Fibroblast of lung (primary cell): Measurements from ENCODE around the gene PACRG. TPM values are rescaled to one million over a fixed set of nuclear protein-coding genes. Genes with fewer than 3 reads are reported as not detected.

Experiments used
- DNase-seq, 2 donors: peaks; one replicate each; pipeline versions ENCODE4 v3.0.0 to v3.0.0-alpha.2; 2010; ENCODE audit warnings: low read depth in 2 of 2
- H2AFZ ChIP-seq: 2 replicates; pipeline ENCODE4 v1.5.1; 2012; ENCODE audit warnings: low read length, control low read depth, inconsistent platforms
- H3K27ac ChIP-seq: 2 replicates; pipeline ENCODE4 v1.5.1; 2011; ENCODE audit warnings: low read length, control low read depth; ENCODE audit not compliant: insufficient read depth
- H3K27me3 ChIP-seq: 2 replicates; pipeline ENCODE4 v1.5.1; 2011; ENCODE audit warnings: mild to moderate bottlenecking, low read length; ENCODE audit not compliant: control insufficient read depth, insufficient read depth
- H3K36me3 ChIP-seq: 2 replicates; pipeline ENCODE4 v1.5.1; 2011; ENCODE audit warnings: low read length; ENCODE audit not compliant: control insufficient read depth, insufficient read depth
- H3K4me1 ChIP-seq: 2 replicates; pipeline ENCODE4 v1.5.1; 2011; ENCODE audit warnings: low read length; ENCODE audit not compliant: control insufficient read depth, insufficient read depth; ENCODE audit errors: extremely low read depth
- H3K4me2 ChIP-seq: 2 replicates; pipeline ENCODE4 v1.5.1; 2011; ENCODE audit warnings: low read length, control low read depth; ENCODE audit not compliant: insufficient read depth; ENCODE audit errors: extremely low read depth
- H3K4me3 ChIP-seq, 4 experiments: fragments of 200-600 bp in 1 of 4; sonication (generic) in 1 of 4; replicated peaks in 1 of 4; 2 replicates each; pipeline ENCODE4 v1.5.1; 2011 to 2016; ENCODE audit warnings: low read length in 4 of 4, low read depth in 3 of 4, mild to moderate bottlenecking in 3 of 4, control low read depth in 2 of 4, inconsistent platforms in 1 of 4, mixed read lengths in 1 of 4; ENCODE audit not compliant: insufficient read depth in 1 of 4; ENCODE audit errors: control extremely low read depth in 1 of 4
- H3K79me2 ChIP-seq: 2 replicates; pipeline ENCODE4 v1.5.1; 2012; ENCODE audit warnings: mild to moderate bottlenecking, low read length, inconsistent platforms; ENCODE audit not compliant: control insufficient read depth, insufficient read depth
- H3K9ac ChIP-seq: 2 replicates; pipeline ENCODE4 v1.5.1; 2011; ENCODE audit warnings: mild to moderate bottlenecking, low read length, control low read depth; ENCODE audit not compliant: insufficient read depth
- H3K9me3 ChIP-seq: 2 replicates; pipeline ENCODE4 v1.5.1; 2012; ENCODE audit warnings: low read depth, low read length; ENCODE audit not compliant: control insufficient read depth, insufficient read depth
- H4K20me1 ChIP-seq: 2 replicates; pipeline ENCODE4 v1.5.1; 2011; ENCODE audit warnings: low read length; ENCODE audit not compliant: control insufficient read depth, insufficient read depth; ENCODE audit errors: extremely low read depth
- CTCF ChIP-seq, 2 donors: IDR thresholded peaks in 1 of 2; conservative IDR thresholded peaks in 1 of 2; 1 replicate in 1 of 2; 2 replicates in 1 of 2; pipeline ENCODE4 v1.5.1; 2011 to 2012; ENCODE audit warnings: low read length in 2 of 2, control low read depth in 1 of 2, inconsistent platforms in 1 of 2, low read depth in 1 of 2, mild to moderate bottlenecking in 1 of 2
- EZH2 ChIP-seq: IDR thresholded peaks from 2 replicates; pipeline ENCODE4 v1.5.1; 2012; ENCODE audit warnings: low read length, control low read depth, mild to moderate bottlenecking; ENCODE audit errors: missing control alignments
- polyA plus RNA-seq, 2 donors: library from polyadenylated mRNA; depleted of rRNA in 1 of 2; stranded (reverse) in 1 of 2; unstranded in 1 of 2; fragments of >200 nt; gene quantifications; 2 replicates each; pipeline ENCODE4 v1.2.1, GENCODE V29; 2011 to 2012; ENCODE audit warnings: missing spikeins in 1 of 2
- total RNA-seq: library from RNA; depleted of rRNA; stranded (reverse); fragments of >200 nt; gene quantifications from 2 replicates; pipeline ENCODE4 v1.2.1, GENCODE V29; 2014

PACRG gene
- total and polyA plus RNA-seq, 2 donors (not counting 1 experiment from before 2014, with no cell fraction given), result 0.30 to 0.66 TPM

- TF ChIP-seq CTCF (conservative IDR thresholded peaks at IDR 0.05 in 1 of 2, IDR thresholded peaks at IDR 0.05 in 1 of 2; ENCODE audit: low read depth in 1 of 2, low read length in 2 of 2) (no peak), EZH2 (no peak)
- Histone ChIP-seq H3K4me2 (no peak overlapping the region), H3K27ac (no peak overlapping the region)
Observed at GRCh38 chr6:162785632-162786242, 58.0 kb downstream of the PACRG start.

GRCh38 chr6:162798546-162799266, 70.9 kb downstream of the PACRG start:
- no peak overlapping the region for H3K4me3 ChIP-seq
- H4K20me1 ChIP-seq, result no peaks in the 10 kb centered on the region
- H2AFZ ChIP-seq, result no peak overlapping the region
- no peaks in the 10 kb centered on the region for H3K9me3 ChIP-seq
- no peaks in the 10 kb centered on the region for H3K27me3 ChIP-seq
- no peak for TF ChIP-seq EZH2
- no peak for TF ChIP-seq CTCF (conservative IDR thresholded peaks at IDR 0.05 in 1 of 2, IDR thresholded peaks at IDR 0.05 in 1 of 2; ENCODE audit: low read depth in 1 of 2, low read length in 2 of 2)
- no peaks in the 10 kb centered on the region for H3K79me2 ChIP-seq
- peak in 1 of 2 donors; percentile 3 for DNase-seq
- H3K4me2 ChIP-seq, result no peak overlapping the region
- H3K4me1 ChIP-seq, result no peaks in the 10 kb centered on the region
- no peak overlapping the region for H3K9ac ChIP-seq
- no peak overlapping the region for H3K27ac ChIP-seq
- no peaks in the 10 kb centered on the region for H3K36me3 ChIP-seq

More at GRCh38 chr6:162785632-162786242, 58.0 kb downstream of the PACRG start:
- no peaks in the 10 kb centered on the region for H3K27me3 ChIP-seq
- no peaks in the 10 kb centered on the region for H3K9me3 ChIP-seq
- no peak overlapping the region for H3K9ac ChIP-seq
- DNase-seq, result peak in 1 of 2 donors; percentile 0
- H3K4me1 ChIP-seq, result no peaks in the 10 kb centered on the region
- no peaks in the 10 kb centered on the region for H3K36me3 ChIP-seq
- H2AFZ ChIP-seq, result no peak overlapping the region
- H3K79me2 ChIP-seq, result no peaks in the 10 kb centered on the region
- no peak overlapping the region for H3K4me3 ChIP-seq
- H4K20me1 ChIP-seq, result no peaks in the 10 kb centered on the region

GRCh38 chr6:162814426-162814973, 86.7 kb downstream of the PACRG start:
- H3K4me1 ChIP-seq, result no peaks in the 10 kb centered on the region
- no peak overlapping the region for H3K4me2 ChIP-seq
- H3K36me3 ChIP-seq, result no peaks in the 10 kb centered on the region
- no peak overlapping the region for H2AFZ ChIP-seq
- H3K79me2 ChIP-seq, result no peaks in the 10 kb centered on the region
- no peaks in the 10 kb centered on the region for H4K20me1 ChIP-seq
- H3K4me3 ChIP-seq, result no peak overlapping the region
- no peak for DNase-seq
- no peak overlapping the region for H3K9ac ChIP-seq
- H3K27me3 ChIP-seq, result no peaks in the 10 kb centered on the region
- no peak for TF ChIP-seq EZH2
- TF ChIP-seq CTCF (conservative IDR thresholded peaks at IDR 0.05 in 1 of 2, IDR thresholded peaks at IDR 0.05 in 1 of 2; ENCODE audit: low read depth in 1 of 2, low read length in 2 of 2), result no peak
- H3K27ac ChIP-seq, result no peak overlapping the region
- no peaks in the 10 kb centered on the region for H3K9me3 ChIP-seq
